ENCODE results near the gene WSB2.

DNA sequence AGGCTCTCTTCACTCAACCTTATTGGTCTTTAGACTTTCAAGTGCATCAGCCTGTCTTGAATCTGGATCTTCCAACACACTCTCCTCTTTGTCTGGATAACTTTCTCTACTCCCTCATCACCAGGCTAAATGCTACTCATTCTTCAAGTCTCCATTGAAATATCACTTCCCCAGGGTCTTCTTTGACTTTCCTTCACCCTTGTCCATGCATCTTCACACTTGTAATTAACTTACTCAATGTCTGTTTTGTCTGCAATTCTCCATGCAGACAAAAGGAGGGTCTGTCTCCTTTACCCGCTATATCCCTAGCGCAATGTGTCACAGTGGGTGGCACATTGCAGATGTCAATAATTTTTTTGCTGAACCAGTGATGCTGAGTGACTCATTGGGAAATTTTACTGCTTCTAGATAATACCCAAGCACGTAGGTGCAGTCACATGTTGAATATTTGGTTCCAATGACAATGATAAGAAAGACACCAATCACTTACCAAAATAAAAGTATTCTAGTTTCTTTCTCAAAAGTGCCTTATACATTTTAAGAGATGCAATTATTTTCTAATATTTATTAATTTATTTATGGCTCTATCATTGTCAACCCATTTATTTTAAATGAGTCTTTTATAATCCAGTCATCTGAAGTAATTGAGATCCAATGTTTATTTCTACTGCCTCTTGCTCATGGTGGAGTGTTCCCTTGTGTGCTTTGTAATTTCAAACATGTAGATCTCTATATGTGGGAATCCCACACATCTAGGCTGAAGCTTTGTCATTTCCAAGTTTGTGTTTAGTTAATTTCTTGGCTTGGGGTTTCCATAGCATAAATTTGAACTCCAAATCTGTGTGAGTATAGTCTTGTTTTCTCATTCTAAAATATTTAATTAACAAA, 66.2 kb downstream of the WSB2 start:
- TF ChIP-seq, protein P1, sequence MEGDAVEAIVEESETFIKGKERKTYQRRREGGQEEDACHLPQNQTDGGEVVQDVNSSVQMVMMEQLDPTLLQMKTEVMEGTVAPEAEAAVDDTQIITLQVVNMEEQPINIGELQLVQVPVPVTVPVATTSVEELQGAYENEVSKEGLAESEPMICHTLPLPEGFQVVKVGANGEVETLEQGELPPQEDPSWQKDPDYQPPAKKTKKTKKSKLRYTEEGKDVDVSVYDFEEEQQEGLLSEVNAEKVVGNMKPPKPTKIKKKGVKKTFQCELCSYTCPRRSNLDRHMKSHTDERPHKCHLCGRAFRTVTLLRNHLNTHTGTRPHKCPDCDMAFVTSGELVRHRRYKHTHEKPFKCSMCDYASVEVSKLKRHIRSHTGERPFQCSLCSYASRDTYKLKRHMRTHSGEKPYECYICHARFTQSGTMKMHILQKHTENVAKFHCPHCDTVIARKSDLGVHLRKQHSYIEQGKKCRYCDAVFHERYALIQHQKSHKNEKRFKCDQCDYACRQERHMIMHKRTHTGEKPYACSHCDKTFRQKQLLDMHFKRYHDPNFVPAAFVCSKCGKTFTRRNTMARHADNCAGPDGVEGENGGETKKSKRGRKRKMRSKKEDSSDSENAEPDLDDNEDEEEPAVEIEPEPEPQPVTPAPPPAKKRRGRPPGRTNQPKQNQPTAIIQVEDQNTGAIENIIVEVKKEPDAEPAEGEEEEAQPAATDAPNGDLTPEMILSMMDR (optimal IDR thresholded peaks at IDR 0.05 in 1 of 3, IDR thresholded peaks at IDR 0.05 in 1 of 3, conservative IDR thresholded peaks at IDR 0.05 in 1 of 3; ENCODE audit: extremely low read depth in 1 of 3, insufficient read depth in 2 of 3, low read length in 3 of 3): no peak
- no peak for TF ChIP-seq EZH2 (IDR thresholded peaks at IDR 0.05; ENCODE audit: low read length)
